ENCODE measurements around the gene ADAM23.

Gene ADAM23

GRCh38 chr2:206584323-206585116 lies 141.2 kb downstream of the ADAM23 start:
- no peaks in the 10 kb centered on the region for H3K4me1 Mint-ChIP-seq
- peaks cover 0 to 4% of the 10 kb centered on the region in 2 donors for H3K9me3 Mint-ChIP-seq
- H3K36me3 Mint-ChIP-seq = peaks cover 0 to 5% of the 10 kb centered on the region in 2 donors
- no peak overlapping the region for H3K27ac Mint-ChIP-seq
- no peak overlapping the region for H3K4me3 Mint-ChIP-seq
- H3K27me3 Mint-ChIP-seq = no peaks in the 10 kb centered on the region
- DNase-seq (no peak), ATAC-seq (replicated peaks) (no peak)

GRCh38 chr2:206585335-206585734 lies 142.0 kb downstream of the ADAM23 start:
- Mint-ChIP-seq H3K9me3 (no peaks in the 10 kb centered on the region), H3K4me3 (no peak overlapping the region), H3K27ac (no peak overlapping the region), H3K27me3 (no peaks in the 10 kb centered on the region), H3K36me3 (peaks cover 0 to 5% of the 10 kb centered on the region in 2 donors), H3K4me1 (no peaks in the 10 kb centered on the region)
- no peak for DNase-seq
- ATAC-seq (replicated peaks) = no peak

DNA sequence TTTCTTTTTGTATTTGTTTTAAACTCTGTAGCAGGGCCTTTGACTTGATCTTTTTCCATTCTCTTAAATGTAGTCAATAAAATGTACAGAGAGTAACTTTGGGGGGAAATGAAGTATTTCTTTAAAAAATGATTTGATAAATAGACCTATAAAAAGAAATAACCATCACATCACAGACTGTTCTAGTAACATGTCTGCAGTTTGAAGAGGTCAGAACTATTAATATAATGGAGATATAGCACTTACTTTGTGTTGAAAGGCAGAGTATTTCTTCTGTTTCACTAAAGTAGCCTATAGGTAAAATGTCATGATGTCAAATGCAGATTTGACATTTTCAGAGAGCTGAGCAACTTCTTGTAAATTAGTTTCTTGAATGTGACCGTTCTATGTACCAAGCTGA lies 143.3 kb downstream of the ADAM23 start:
- H3K27me3 Mint-ChIP-seq = no peaks in the 10 kb centered on the region
- no peaks in the 10 kb centered on the region for H3K4me1 Mint-ChIP-seq
- H3K4me3 Mint-ChIP-seq = no peak overlapping the region
- no peak for DNase-seq
- no peak for ATAC-seq (replicated peaks)
- peaks cover 0 to 5% of the 10 kb centered on the region in 2 donors for H3K36me3 Mint-ChIP-seq
- no peaks in the 10 kb centered on the region for H3K9me3 Mint-ChIP-seq
- no peak overlapping the region for H3K27ac Mint-ChIP-seq

- H3K27ac Mint-ChIP-seq = no peak overlapping the region
- peaks cover 0 to 9% of the 10 kb centered on the region in 2 donors for H3K4me1 Mint-ChIP-seq
- H3K27me3 Mint-ChIP-seq = no peaks in the 10 kb centered on the region
- H3K9me3 Mint-ChIP-seq = no peaks in the 10 kb centered on the region
- no peak for ATAC-seq (replicated peaks)
- H3K36me3 Mint-ChIP-seq = no peaks in the 10 kb centered on the region
- no peak for DNase-seq
- no peak overlapping the region for H3K4me3 Mint-ChIP-seq
Measured at GRCh38 chr2:206597717-206598218, 154.4 kb downstream of the ADAM23 start.

DNA sequence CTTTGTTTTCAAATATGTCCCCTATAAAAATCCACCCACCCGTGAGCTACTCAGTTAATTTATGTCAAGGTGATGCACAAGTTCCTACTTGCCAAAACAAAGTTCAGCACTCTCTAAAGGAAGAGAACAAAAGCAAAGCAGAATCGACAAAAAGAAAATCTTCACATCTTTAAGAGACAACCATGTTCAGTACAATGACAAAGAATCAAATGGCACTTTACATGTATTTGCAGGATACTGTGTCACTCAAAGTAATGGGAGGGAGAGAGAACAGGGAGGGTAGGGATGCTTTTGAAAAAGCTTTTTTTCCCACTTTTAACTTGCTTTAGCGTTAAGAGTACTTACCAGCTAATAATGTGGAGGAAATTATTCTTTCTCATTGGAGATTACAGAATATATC lies 159.9 kb downstream of the ADAM23 start:
- Mint-ChIP-seq H3K4me3 (no peak overlapping the region), H3K9me3 (no peaks in the 10 kb centered on the region), H3K4me1 (peaks cover 0 to 9% of the 10 kb centered on the region in 2 donors), H3K36me3 (no peaks in the 10 kb centered on the region), H3K27me3 (no peaks in the 10 kb centered on the region), H3K27ac (no peak overlapping the region)
- DNase-seq (no peak), ATAC-seq (replicated peaks) (no peak)

DNA sequence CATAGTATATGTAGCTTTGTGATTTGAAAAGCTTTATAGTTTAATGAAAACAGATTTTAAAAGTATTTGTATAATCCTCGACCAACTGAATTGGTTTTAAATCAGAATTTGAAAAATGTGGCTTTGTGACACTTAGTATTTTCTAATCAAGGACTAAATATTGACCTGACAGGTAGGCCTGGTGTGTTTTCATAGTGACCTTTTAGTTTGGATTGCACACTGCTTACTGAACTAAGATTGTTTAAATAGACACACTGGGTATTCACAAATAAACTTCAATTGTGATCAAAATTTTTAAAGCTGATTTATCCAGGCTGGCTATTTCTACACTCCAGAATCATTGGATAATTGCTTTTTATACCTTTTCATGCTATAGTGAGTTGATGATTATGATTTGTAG lies 167.1 kb downstream of the ADAM23 start:
- H3K4me3 Mint-ChIP-seq = no peak overlapping the region

GRCh38 chr2:206611191-206611590 lies 167.9 kb downstream of the ADAM23 start:
- Mint-ChIP-seq H3K27ac (no peak overlapping the region), H3K27me3 (no peaks in the 10 kb centered on the region), H3K4me1 (peaks cover 0 to 2% of the 10 kb centered on the region in 2 donors), H3K4me3 (no peak overlapping the region), H3K36me3 (no peaks in the 10 kb centered on the region), H3K9me3 (no peaks in the 10 kb centered on the region)
- ATAC-seq (replicated peaks) (no peak), DNase-seq (no peak)

More for the DNA sequence above, 167.1 kb downstream of the ADAM23 start:
- Mint-ChIP-seq H3K27me3 (no peaks in the 10 kb centered on the region), H3K9me3 (no peaks in the 10 kb centered on the region), H3K27ac (no peak overlapping the region), H3K4me1 (peaks cover 0 to 2% of the 10 kb centered on the region in 2 donors), H3K36me3 (no peaks in the 10 kb centered on the region)
- ATAC-seq (replicated peaks) = no peak
- no peak for DNase-seq

- Mint-ChIP-seq H3K27me3 (no peaks in the 10 kb centered on the region), H3K9me3 (no peaks in the 10 kb centered on the region)
- ATAC-seq (replicated peaks) = no peak
Measured at GRCh38 chr2:206611736-206612135, 168.4 kb downstream of the ADAM23 start.

GRCh38 chr2:206614811-206615210 lies 171.5 kb downstream of the ADAM23 start:
- no peaks in the 10 kb centered on the region for H3K36me3 Mint-ChIP-seq
- H3K9me3 Mint-ChIP-seq = no peaks in the 10 kb centered on the region
- H3K27ac Mint-ChIP-seq = no peak overlapping the region
- H3K4me3 Mint-ChIP-seq = no peak overlapping the region
- H3K4me1 Mint-ChIP-seq = no peaks in the 10 kb centered on the region
- ATAC-seq (replicated peaks) (no peak), DNase-seq (no peak)
- H3K27me3 Mint-ChIP-seq = no peaks in the 10 kb centered on the region

More at GRCh38 chr2:206611736-206612135, 168.4 kb downstream of the ADAM23 start:
- Mint-ChIP-seq H3K4me3 (no peak overlapping the region), H3K27ac (no peak overlapping the region), H3K36me3 (no peaks in the 10 kb centered on the region), H3K4me1 (peaks cover 0 to 2% of the 10 kb centered on the region in 2 donors)
- DNase-seq = no peak

DNA sequence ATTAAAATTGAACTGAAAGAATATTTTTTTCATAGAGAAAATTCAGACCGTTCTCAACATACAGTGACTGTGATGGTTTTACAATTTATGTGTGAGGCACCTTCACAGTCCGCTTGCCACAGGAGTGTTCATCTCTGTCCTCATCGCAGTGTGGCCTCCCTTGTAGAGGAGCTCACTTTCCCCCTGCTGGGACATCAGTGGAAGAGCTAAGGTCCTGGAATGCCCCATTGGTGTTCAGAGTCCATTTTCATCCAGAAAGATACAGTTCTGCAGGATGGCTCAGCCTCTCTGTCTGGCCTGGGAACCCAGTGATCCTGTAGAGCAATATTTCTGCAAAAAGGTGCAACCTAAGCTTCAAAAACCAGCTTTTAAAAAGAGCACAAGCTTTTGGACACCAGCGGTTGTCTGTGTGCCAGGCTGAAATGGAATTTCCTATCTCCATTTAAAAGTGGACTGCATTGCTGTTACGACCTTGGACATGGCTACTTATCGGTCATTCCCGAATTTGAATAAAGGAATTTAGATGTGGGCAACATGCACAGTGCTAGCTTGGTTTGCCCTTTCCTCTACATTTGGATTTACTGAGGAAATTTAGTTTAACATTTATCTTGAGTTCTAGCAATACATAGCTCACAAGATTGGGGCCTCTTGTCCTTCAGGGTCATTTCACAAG lies 172.2 kb downstream of the ADAM23 start:
- no peaks in the 10 kb centered on the region for H3K36me3 Mint-ChIP-seq
- ATAC-seq (replicated peaks) = no peak
- H3K27ac Mint-ChIP-seq = no peak overlapping the region
- no peak overlapping the region for H3K4me3 Mint-ChIP-seq
- H3K4me1 Mint-ChIP-seq = no peaks in the 10 kb centered on the region
- DNase-seq = no peak
- H3K27me3 Mint-ChIP-seq = no peaks in the 10 kb centered on the region
- H3K9me3 Mint-ChIP-seq = no peaks in the 10 kb centered on the region

DNA sequence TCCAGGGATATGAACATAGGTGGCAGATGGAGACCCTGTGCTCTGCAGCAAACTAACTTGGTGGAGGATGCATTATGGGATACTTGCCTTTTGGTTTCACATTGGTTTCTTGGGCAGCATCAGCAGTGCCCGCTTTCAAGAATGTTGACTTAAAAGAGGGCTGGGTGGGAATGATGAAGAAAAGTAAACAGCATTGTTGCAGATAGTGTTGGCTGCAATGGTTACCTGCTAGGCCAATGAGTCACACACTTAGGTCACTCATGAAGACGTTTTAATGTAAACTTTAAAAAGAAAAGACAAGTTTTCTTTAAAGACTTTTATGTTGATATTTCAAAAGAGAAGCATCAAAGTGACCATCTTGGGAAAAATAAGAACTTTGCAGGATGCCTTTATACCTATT lies 172.8 kb downstream of the ADAM23 start:
- DNase-seq (no peak), ATAC-seq (replicated peaks) (no peak)
- H3K27ac Mint-ChIP-seq = no peak overlapping the region
- H3K36me3 Mint-ChIP-seq = no peaks in the 10 kb centered on the region
- H3K27me3 Mint-ChIP-seq = no peaks in the 10 kb centered on the region
- no peaks in the 10 kb centered on the region for H3K9me3 Mint-ChIP-seq
- no peak overlapping the region for H3K4me3 Mint-ChIP-seq
- H3K4me1 Mint-ChIP-seq = no peaks in the 10 kb centered on the region

GRCh38 chr2:206619011-206619410 lies 175.7 kb downstream of the ADAM23 start:
- Mint-ChIP-seq H3K27me3 (no peaks in the 10 kb centered on the region), H3K9me3 (no peaks in the 10 kb centered on the region), H3K27ac (no peak overlapping the region), H3K4me3 (no peak overlapping the region), H3K4me1 (no peaks in the 10 kb centered on the region), H3K36me3 (no peaks in the 10 kb centered on the region)
- no peak for DNase-seq
- no peak for ATAC-seq (replicated peaks)

- Mint-ChIP-seq H3K36me3 (no peaks in the 10 kb centered on the region), H3K27ac (no peak overlapping the region), H3K27me3 (peaks cover 0 to 17% of the 10 kb centered on the region in 2 donors), H3K4me1 (no peaks in the 10 kb centered on the region), H3K4me3 (no peak overlapping the region), H3K9me3 (peaks cover 0 to 2% of the 10 kb centered on the region in 2 donors)
- DNase-seq = no peak
- ATAC-seq (replicated peaks) = no peak
Measured at GRCh38 chr2:206626108-206626507, 182.8 kb downstream of the ADAM23 start.

DNA sequence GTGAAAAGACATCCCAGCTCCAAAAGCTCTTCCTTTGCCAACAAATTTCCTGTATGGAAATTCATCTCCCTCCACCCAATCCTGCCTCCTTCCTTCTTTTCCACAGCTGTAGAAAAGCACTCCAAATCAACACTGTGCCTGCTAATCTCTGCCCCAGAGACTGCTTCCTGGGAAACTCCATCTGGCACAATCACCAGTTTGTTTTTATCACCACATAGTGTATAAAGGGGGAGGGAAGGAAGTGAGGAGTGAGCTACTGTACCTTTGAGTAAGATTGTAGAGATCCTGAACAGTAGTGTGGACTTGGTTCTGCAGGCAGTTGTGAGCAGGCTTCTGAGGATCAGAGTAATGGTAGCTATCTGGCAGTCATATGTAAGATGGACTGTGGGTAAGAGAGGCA lies 184.3 kb downstream of the ADAM23 start:
- H3K27ac Mint-ChIP-seq = no peak overlapping the region
- H3K36me3 Mint-ChIP-seq = no peaks in the 10 kb centered on the region
- peaks cover 0 to 2% of the 10 kb centered on the region in 2 donors for H3K9me3 Mint-ChIP-seq
- ATAC-seq (replicated peaks) (no peak), DNase-seq (no peak)
- H3K4me1 Mint-ChIP-seq = no peaks in the 10 kb centered on the region
- peaks cover 7 to 21% of the 10 kb centered on the region in 2 donors for H3K27me3 Mint-ChIP-seq
- no peak overlapping the region for H3K4me3 Mint-ChIP-seq

- peaks cover 7 to 21% of the 10 kb centered on the region in 2 donors for H3K27me3 Mint-ChIP-seq
- ATAC-seq (replicated peaks) = no peak
- H3K36me3 Mint-ChIP-seq = no peaks in the 10 kb centered on the region
- DNase-seq = no peak
- no peak overlapping the region for H3K4me3 Mint-ChIP-seq
- no peak overlapping the region for H3K27ac Mint-ChIP-seq
- H3K9me3 Mint-ChIP-seq = peaks cover 0 to 2% of the 10 kb centered on the region in 2 donors
- H3K4me1 Mint-ChIP-seq = no peaks in the 10 kb centered on the region
Measured at GRCh38 chr2:206631340-206631739, 188.0 kb downstream of the ADAM23 start.
